GM12878 (cell line): ENCODE measurements around the gene NAA25. TPM values are rescaled to one million over a fixed set of nuclear protein-coding genes. Genes with fewer than 3 reads are reported as not detected.

ENCODE experiments used
- ATAC-seq: fragments of 200-7000 bp; cut with Tn5 transposase; 3 replicates; pipeline ENCODE4 v1.9.1; 2020; ENCODE audit warnings: mild to moderate bottlenecking, moderate library complexity
- BruUV-seq: library from RNA; stranded (reverse); fragments of 400-500 nt; replicated peaks from 2 replicates; lab custom pipeline; 2021; lab: Mats Ljungman, UMichigan
- CTCF ChIA-PET: fragments of 300-600 bp; sonication (Branson Sonifier 250); formaldehyde crosslinking; extraction: SDS; loops from one replicate; lab custom pipeline; 2021; ENCODE audit warnings: inconsistent platforms; lab: Yijun Ruan, JAX
- POLR2A ChIA-PET: fragments of 350-600 bp; formaldehyde crosslinking; extraction: SDS; loops from one replicate; lab custom pipeline; 2021; ENCODE audit warnings: inconsistent platforms; lab: Charles Lee
- RAD21 ChIA-PET: fragments of 300-600 bp; sonication (Branson Sonifier 250); formaldehyde crosslinking; loops from one replicate; lab custom pipeline; 2023; ENCODE audit warnings: antibody characterized with exemption; ENCODE audit not compliant: unreplicated experiment; lab: Charles Lee
- SMC1A ChIA-PET: fragments of 300-600 bp; sonication (Branson Sonifier 250); formaldehyde crosslinking; loops from one replicate; lab custom pipeline; 2023; ENCODE audit not compliant: unreplicated experiment, uncharacterized antibody; lab: Charles Lee
- DNase-seq: peaks from one replicate; pipeline ENCODE4 v3.0.0-alpha.2; 2011; ENCODE audit warnings: low read depth, low spot score
- FAIRE-seq: peaks from 3 replicates; lab custom pipeline; 2011; peaks lifted over from hg19 to GRCh38; lab: Jason Lieb, UNC
- H2AFZ ChIP-seq: 2 replicates; pipeline ENCODE4 v1.6.0; 2011; ENCODE audit warnings: low read depth, low read length, control low read depth; ENCODE audit not compliant: control insufficient read depth
- H3K27ac ChIP-seq: 2 replicates; pipeline ENCODE4 v1.5.1; 2011; ENCODE audit warnings: control low read depth; ENCODE audit not compliant: control insufficient read depth, insufficient read depth
- H3K27me3 ChIP-seq, 2 experiments: replicated peaks in 1 of 2; 2 replicates each; pipeline versions ENCODE4 v1.6.0 to v1.6.1; 2011; ENCODE audit warnings: low read length in 1 of 2; ENCODE audit not compliant: control insufficient read depth in 2 of 2, insufficient read depth in 2 of 2
- H3K36me3 ChIP-seq, 2 experiments: 2 replicates each; pipeline ENCODE4 v1.5.1; 2011; ENCODE audit warnings: low read length in 1 of 2; ENCODE audit not compliant: control insufficient read depth in 2 of 2, insufficient read depth in 2 of 2
- H3K4me1 ChIP-seq: 2 replicates; pipeline ENCODE4 v1.6.1; 2011; ENCODE audit warnings: mild to moderate bottlenecking, low read length, moderate library complexity, mixed read lengths; ENCODE audit not compliant: control insufficient read depth, insufficient read depth
- H3K4me2 ChIP-seq: 2 replicates; pipeline ENCODE4 v1.6.0; 2011; ENCODE audit warnings: control low read depth; ENCODE audit not compliant: control insufficient read depth, insufficient read depth
- H3K4me3 ChIP-seq: fragments of 200-600 bp; sonication (generic); 2 replicates; pipeline ENCODE4 v1.5.1; 2016
- H3K79me2 ChIP-seq: 2 replicates; pipeline ENCODE4 v1.6.0; 2011; ENCODE audit warnings: low read length; ENCODE audit not compliant: control insufficient read depth, insufficient read depth
- H3K9ac ChIP-seq: 2 replicates; pipeline ENCODE4 v1.8.0; 2011; ENCODE audit warnings: low read length, control low read depth, mixed read lengths; ENCODE audit not compliant: control insufficient read depth, insufficient read depth
- H3K9me3 ChIP-seq: replicated peaks from 3 replicates; pipeline ENCODE4 v1.5.1; 2011; ENCODE audit warnings: mild to moderate bottlenecking, low read length; ENCODE audit not compliant: control insufficient read depth, insufficient read depth
- H4K20me1 ChIP-seq: 2 replicates; pipeline ENCODE4 v1.6.0; 2011; ENCODE audit not compliant: control insufficient read depth, insufficient read depth
- E2F8 ChIP-seq: fragments of 450-650 bp; IDR thresholded peaks from 2 replicates; pipeline ENCODE4 v1.6.1; 2018; ENCODE audit warnings: mild to moderate bottlenecking, low read depth, moderate library complexity; ENCODE audit not compliant: partially characterized antibody
- IKZF2 ChIP-seq, 2 experiments: fragments of 450-650 bp; IDR thresholded peaks; 2 replicates each; pipeline ENCODE4 v1.6.1; 2017; ENCODE audit warnings: mild to moderate bottlenecking in 2 of 2, moderate library complexity in 2 of 2
- STAT1 ChIP-seq: fragments of 450-650 bp; conservative IDR thresholded peaks from 2 replicates; pipeline ENCODE4 v1.6.1; 2014; ENCODE audit warnings: antibody characterized with exemption, mild to moderate bottlenecking
- TCF12 ChIP-seq: IDR thresholded peaks from 2 replicates; pipeline ENCODE4 v1.6.1; 2011; ENCODE audit warnings: low read depth, mild to moderate bottlenecking, low read length
- ZNF687 ChIP-seq: fragments of 450-650 bp; IDR thresholded peaks from 2 replicates; pipeline ENCODE4 v1.6.1; 2017; ENCODE audit warnings: mild to moderate bottlenecking, moderate library complexity
- WGBS: methylation state at CpG from one replicate; pipeline ENCODE4 v1.1.6; 2016; ENCODE audit warnings: low lambda C conversion rate; ENCODE audit not compliant: insufficient replicate concordance, insufficient coverage; ENCODE audit errors: missing lambda C conversion rate; 5-methylcytosine and 5-hydroxymethylcytosine counted together
- in situ Hi-C: fragments of 300-500 bp; cut with MboI; formaldehyde crosslinking; loops from 9 replicates; pipeline ENCODE4 v1.14.3; 2018; ENCODE audit warnings: mixed read lengths
- intact Hi-C: fragments of 100-400 bp; cut with micrococcal nuclease; formaldehyde crosslinking; loops from one replicate; pipeline ENCODE4 v1.14.2; 2022; ENCODE audit not compliant: unreplicated experiment
- polyA plus RNA-seq, 11 experiments: library from polyadenylated mRNA; depleted of rRNA in 4 of 11; unstranded in 6 of 11; stranded (reverse) in 5 of 11; fragments of >200 nt; fragmentation: Nextera tagmentation in 4 of 11; fragmentation: Illumina TruSeq in 1 of 11; extraction: Ambion mirVana in 4 of 11; extraction: Trizol in 1 of 11; gene quantifications; 1 replicate in 1 of 11; 2 replicates in 10 of 11; pipeline versions ENCODE4 v1.2.1 to v1.2.3, GENCODE V29; 2011 to 2016; ENCODE audit warnings: inconsistent platforms in 2 of 11, missing spikeins in 2 of 11, low read depth in 1 of 11
- total RNA-seq, 4 experiments: library from RNA; depleted of rRNA in 3 of 4; stranded (reverse); fragments of >200 nt in 3 of 4; fragmentation: Illumina TruSeq in 1 of 4; extraction: Trizol in 1 of 4; gene quantifications; 2 replicates each; pipeline versions ENCODE4 v1.2.1 to v1.2.3, GENCODE V29; 2013 to 2021
- TF ChIP-seq, protein P1 (sequence below): IDR thresholded peaks from 2 replicates; pipeline ENCODE4 v1.6.1; 2012; ENCODE audit warnings: low read depth, low read length, improper control_type of control experiment

The NAA25 gene
- total and polyA plus RNA-seq, 10 of the 15 experiments (the other 5 are each of a cell fraction or from before 2014, with no cell fraction given), result 15.0 to 39.2 (median 29.4) TPM

GRCh38 chr12:112087851-112088250 is 20.7 kb downstream of the NAA25 start:
- WGBS, result 100% methylated on average over 1 of the region's 1 CpG
- Histone ChIP-seq H3K4me2 (no peak overlapping the region), H3K27me3 (no peaks in the 10 kb centered on the region), H3K27ac (no peak overlapping the region), H4K20me1 (no peaks in the 10 kb centered on the region; the same call in 1 of the 2 replicates), H3K9me3 (no peaks in the 10 kb centered on the region), H3K36me3 (peaks cover 3 to 26% of the 10 kb centered on the region in 2 experiments; a peak in 3 of 4 replicates), H3K4me1 (peaks cover 8% of the 10 kb centered on the region), H3K9ac (no peak overlapping the region), H2AFZ (no peak overlapping the region), H3K4me3 (no peak overlapping the region), H3K79me2 (peaks cover 9% of the 10 kb centered on the region)
- no peak for DNase-seq
- ChIA-PET CTCF (no interaction called here), RAD21 (interaction anchor here (1.4 kb wide), 1 partner anchor 143 kb away, joined by 6 read pairs; no protein-coding TSS in a partner anchor), POLR2A (interaction anchor here (0.6 kb wide), 1 partner anchor 9 kb away, joined by 4 read pairs; no protein-coding TSS in a partner anchor), SMC1A (interaction anchor here (0.6 to 2.1 kb wide), 2 partner anchors 19 to 73 kb away, joined by 3 to 5 read pairs; no protein-coding TSS in a partner anchor)
- in situ Hi-C loops, result no loop called here
- no TSS peak for BruUV-seq
- FAIRE-seq, result no peak
- intact Hi-C loops, result no loop called here
- no peak for ATAC-seq
- TF ChIP-seq, protein P1, sequence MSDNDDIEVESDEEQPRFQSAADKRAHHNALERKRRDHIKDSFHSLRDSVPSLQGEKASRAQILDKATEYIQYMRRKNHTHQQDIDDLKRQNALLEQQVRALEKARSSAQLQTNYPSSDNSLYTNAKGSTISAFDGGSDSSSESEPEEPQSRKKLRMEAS, result no peak
- TF ChIP-seq E2F8 (no peak), TCF12 (no peak), IKZF2 (IDR thresholded peaks at IDR 0.05) (no peak), ZNF687 (no peak), STAT1 (no peak)
